K562 (cell line): ENCODE data around the gene MOGAT2. TPM values are rescaled to one million over a fixed set of nuclear protein-coding genes. Genes with fewer than 3 reads are reported as not detected.
A peak's percentile ranks its signal among the peaks of the same experiment; 100 is the strongest.

ENCODE experiments used
- ATAC-seq: fragments of 200-7000 bp; cut with Tn5 transposase; 3 replicates; pipeline ENCODE4 v1.9.1; 2020; ENCODE audit warnings: moderate library complexity
- BruUV-seq: library from RNA; stranded (reverse); fragments of 400-500 nt; replicated peaks from 2 replicates; lab custom pipeline; 2021; lab: Mats Ljungman, UMichigan
- CTCF ChIA-PET: fragments of 300-600 bp; formaldehyde crosslinking; extraction: SDS; loops from one replicate; lab custom pipeline; 2021; ENCODE audit warnings: low intra/inter-chr PET ratio; lab: Yijun Ruan, JAX
- POLR2A ChIA-PET: fragments of 300-600, 350-650 bp; sonication (Branson Sonifier 250); formaldehyde crosslinking; extraction: SDS; loops from one replicate; lab custom pipeline; 2021; ENCODE audit warnings: antibody characterized with exemption, inconsistent platforms; lab: Yijun Ruan, JAX
- DNase-seq, 4 experiments: peaks; one replicate each; pipeline versions ENCODE4 v3.0.0 to v3.0.0-alpha.2; 2011 to 2018; ENCODE audit warnings: low spot score in 3 of 4, mixed read lengths in 3 of 4; ENCODE audit errors: extremely low read depth in 1 of 4
- FAIRE-seq: peaks from 2 replicates; lab custom pipeline; 2011; peaks lifted over from hg19 to GRCh38; lab: Jason Lieb, UNC
- H2AFZ ChIP-seq: 2 replicates; pipeline ENCODE4 v1.6.0; 2011; ENCODE audit warnings: low read depth, low read length, control low read depth, inconsistent platforms
- H3K27ac ChIP-seq: fragments of 200-600 bp; 3 replicates; pipeline ENCODE4 v1.8.0; 2011; ENCODE audit warnings: low read depth, mild to moderate bottlenecking, control low read depth, inconsistent platforms, low read length, moderate library complexity, mixed read lengths; ENCODE audit errors: extremely low read depth
- H3K27me3 ChIP-seq, 2 experiments: fragments of 300-600 bp in 1 of 2; 2 replicates in 1 of 2; 3 replicates in 1 of 2; pipeline versions ENCODE4 v1.6.0 to v1.8.0; 2011; ENCODE audit warnings: inconsistent platforms in 2 of 2, low read length in 2 of 2, mild to moderate bottlenecking in 1 of 2, mixed read lengths in 1 of 2, moderate library complexity in 1 of 2; ENCODE audit not compliant: control insufficient read depth in 2 of 2, insufficient read depth in 2 of 2
- H3K36me3 ChIP-seq: fragments of 300-600 bp; 3 replicates; pipeline ENCODE4 v1.8.0; 2011; ENCODE audit warnings: mild to moderate bottlenecking, low read length, inconsistent platforms; ENCODE audit not compliant: control insufficient read depth, insufficient read depth
- H3K4me1 ChIP-seq, 2 experiments: fragments of 200-600 bp in 1 of 2; replicated peaks in 1 of 2; 2 replicates in 1 of 2; 3 replicates in 1 of 2; pipeline versions ENCODE4 v1.5.1 to v1.8.0; 2011; ENCODE audit warnings: inconsistent platforms in 2 of 2, low read length in 2 of 2, mild to moderate bottlenecking in 1 of 2, mixed read lengths in 1 of 2, moderate library complexity in 1 of 2; ENCODE audit not compliant: control insufficient read depth in 2 of 2, insufficient read depth in 2 of 2
- H3K4me2 ChIP-seq: 2 replicates; pipeline ENCODE4 v1.6.1; 2011; ENCODE audit warnings: low read length, control low read depth, inconsistent platforms, mixed read lengths; ENCODE audit not compliant: insufficient read depth
- H3K4me3 ChIP-seq: fragments of 200-600 bp; sonication (generic), shearing (Covaris generic); 2 replicates; pipeline ENCODE4 v1.5.1; 2016; ENCODE audit warnings: control low read depth, inconsistent platforms
- H3K79me2 ChIP-seq: fragments of 200-600 bp; 3 replicates; pipeline ENCODE4 v1.8.0; 2011; ENCODE audit warnings: low read length, inconsistent platforms; ENCODE audit not compliant: control insufficient read depth, insufficient read depth
- H3K9ac ChIP-seq, 2 experiments: 2 replicates each; pipeline versions ENCODE4 v1.6.0 to v1.6.1; 2011; ENCODE audit warnings: low read depth in 2 of 2, low read length in 2 of 2, control low read depth in 1 of 2, inconsistent platforms in 1 of 2, mild to moderate bottlenecking in 1 of 2, mixed read lengths in 1 of 2; ENCODE audit not compliant: insufficient read depth in 1 of 2
- H3K9me1 ChIP-seq: one replicate; pipeline ENCODE4 v1.6.0; 2011; ENCODE audit warnings: inconsistent platforms, mild to moderate bottlenecking, low read length, moderate library complexity; ENCODE audit not compliant: control insufficient read depth, insufficient read depth
- H3K9me3 ChIP-seq: replicated peaks from 2 replicates; pipeline ENCODE4 v1.5.1; 2011; ENCODE audit warnings: low read depth, low read length, inconsistent platforms; ENCODE audit not compliant: control insufficient read depth, insufficient read depth
- H4K20me1 ChIP-seq: replicated peaks from 2 replicates; pipeline ENCODE4 v1.6.1; 2011; ENCODE audit warnings: low read length, inconsistent platforms, mixed read lengths; ENCODE audit not compliant: control insufficient read depth, insufficient read depth
- CREB1 ChIP-seq, 2 experiments: sonication (generic) in 1 of 2; formaldehyde crosslinking in 1 of 2; IDR thresholded peaks; 2 replicates each; pipeline versions ENCODE4 v1.6.1 to v1.8.0; 2012 to 2022; ENCODE audit warnings: inconsistent platforms in 1 of 2, mild to moderate bottlenecking in 1 of 2, missing genetic modification reagents in 1 of 2, moderate library complexity in 1 of 2
- CTCF ChIP-seq, 3 experiments: IDR thresholded peaks in 2 of 3; conservative IDR thresholded peaks in 1 of 3; 2 replicates each; pipeline ENCODE4 v1.5.1; 2011 to 2012; ENCODE audit warnings: low read length in 3 of 3, mild to moderate bottlenecking in 3 of 3, control low read depth in 2 of 3, improper control_type of control experiment in 1 of 3, inconsistent platforms in 1 of 3, low read depth in 1 of 3, mixed read lengths in 1 of 3, moderate library complexity in 1 of 3; ENCODE audit not compliant: insufficient read depth in 2 of 3
- FOXJ2 ChIP-seq: fragments of 200-800 bp; sonication (Bioruptor generic); IDR thresholded peaks from 2 replicates; pipeline ENCODE4 v1.6.1; 2016; ENCODE audit warnings: missing genetic modification characterization, missing compliant biosample characterization
- FOXK1 ChIP-seq: sonication (generic); formaldehyde crosslinking; IDR thresholded peaks from 2 replicates; pipeline ENCODE4 v1.8.0; 2022; ENCODE audit warnings: missing genetic modification reagents, mild to moderate bottlenecking, borderline replicate concordance
- GABPB1 ChIP-seq: sonication (generic); formaldehyde crosslinking; IDR thresholded peaks from 2 replicates; pipeline ENCODE4 v1.8.0; 2022; ENCODE audit warnings: mild to moderate bottlenecking, missing genetic modification reagents
- MBD1 ChIP-seq: fragments of 250-450 bp; sonication (Bioruptor Pico); IDR thresholded peaks from 2 replicates; pipeline ENCODE4 v1.8.0; 2022; ENCODE audit warnings: inconsistent platforms
- RBFOX2 ChIP-seq: fragments of 200-400 bp; formaldehyde crosslinking; IDR thresholded peaks from 2 replicates; pipeline ENCODE4 v1.6.1; 2017; ENCODE audit warnings: low read depth, mild to moderate bottlenecking, low read length, moderate library complexity
- RUNX1 ChIP-seq: sonication (generic); IDR thresholded peaks from 2 replicates; pipeline ENCODE4 v1.6.1; 2016; ENCODE audit warnings: antibody characterized with exemption, low read depth
- TRIM25 ChIP-seq: fragments of 450-650 bp; IDR thresholded peaks from 2 replicates; pipeline ENCODE4 v1.7.0; 2016; ENCODE audit warnings: borderline replicate concordance
- ZHX1 ChIP-seq: fragments of 150-350 bp; conservative IDR thresholded peaks from 2 replicates; pipeline ENCODE4 v1.6.1; 2014; ENCODE audit warnings: low read length
- WGBS: fragments of 100-300 bp; shearing (Covaris generic); methylation state at CpG from one replicate; pipeline ENCODE4 v1.1.6; 2016; ENCODE audit warnings: low coverage, mixed read lengths; ENCODE audit not compliant: insufficient coverage; ENCODE audit errors: missing lambda C conversion rate; 5-methylcytosine and 5-hydroxymethylcytosine counted together
- in situ Hi-C: fragments of 300-500 bp; cut with MboI; formaldehyde crosslinking; loops from 4 replicates; pipeline ENCODE4 v1.15.0; 2018; ENCODE audit warnings: inconsistent platforms, mixed read lengths
- intact Hi-C: fragments of 100-400 bp; cut with micrococcal nuclease; formaldehyde crosslinking; loops from 2 replicates; pipeline ENCODE4 v1.14.2; 2022
- polyA plus RNA-seq, 8 experiments: library from polyadenylated mRNA; depleted of rRNA in 4 of 8; stranded (reverse) in 5 of 8; unstranded in 3 of 8; fragments of >200 nt; fragmentation: Nextera tagmentation in 2 of 8; fragmentation: Illumina TruSeq in 1 of 8; extraction: Ambion mirVana in 2 of 8; extraction: Trizol in 1 of 8; gene quantifications; 2 replicates each; pipeline versions ENCODE4 v1.2.1 to v1.2.3, GENCODE V29; 2011 to 2014; ENCODE audit warnings: inconsistent platforms in 1 of 8, missing spikeins in 1 of 8
- total RNA-seq, 7 experiments: library from RNA; depleted of rRNA in 6 of 7; stranded (reverse); fragments of >200 nt in 6 of 7; fragmentation: Illumina TruSeq in 2 of 7; extraction: Trizol in 2 of 7; gene quantifications; 2 replicates each; pipeline versions ENCODE4 v1.2.1 to v1.2.3, GENCODE V29; 2011 to 2021; ENCODE audit warnings: low replicate concordance in 1 of 7

MOGAT2 gene
- total and polyA plus RNA-seq, 9 of the 15 experiments (the other 6 are each of a cell fraction or from before 2014, with no cell fraction given) = 0.09 TPM; not detected in 7

- Histone ChIP-seq H2AFZ (peak overlapping the region; percentile 98), H3K27me3 (peaks cover 7 to 10% of the 10 kb centered on the region in 2 experiments; a peak in 4 of 5 replicates), H3K27ac (peak overlapping the region; percentile 93; the same call in 1 of the 3 replicates), H3K9me3 (no peaks in the 10 kb centered on the region), H3K36me3 (no peaks in the 10 kb centered on the region), H3K9ac (peak overlapping the region; percentile 87 to 95; a peak in 3 of 4 replicates), H4K20me1 (no peaks in the 10 kb centered on the region), H3K9me1 (no peaks in the 10 kb centered on the region), H3K79me2 (no peaks in the 10 kb centered on the region), H3K4me3 (peak overlapping the region; percentile 45), H3K4me1 (peaks cover 28 to 33% of the 10 kb centered on the region in 2 experiments), H3K4me2 (peak overlapping the region; percentile 74)
- FAIRE-seq (no peak), DNase-seq (no peak), ATAC-seq (peak; percentile 4; the same call in 1 of the 3 replicates)
- WGBS = 45% methylated on average over 25 of the region's 46 CpGs
- ChIA-PET POLR2A (interaction anchor here (1.2 to 1.6 kb wide), 2 partner anchors 10 to 17 kb away, joined by 3 to 4 read pairs; no protein-coding TSS in a partner anchor), CTCF (interaction anchor here (1.7 to 2.4 kb wide), 2 partner anchors 46 to 63 kb away, joined by 7 to 10 read pairs; no protein-coding TSS in a partner anchor)
- in situ Hi-C loops (no loop called here), intact Hi-C loops (loop anchor here (1.0 kb wide), 2 partner anchors 46 to 222 kb away; no protein-coding TSS in a partner anchor)
- BruUV-seq = no TSS peak
- TF ChIP-seq CTCF (IDR thresholded peaks at IDR 0.05 in 2 of 3, conservative IDR thresholded peaks at IDR 0.05 in 1 of 3; ENCODE audit: insufficient read depth in 2 of 3, low read depth in 1 of 3, low read length in 3 of 3) = peak in 1 of 3 experiments; percentile 0; a peak in 1 of 6 replicates
- TF ChIP-seq MBD1 (CRISPR knock-in tag) = peak; percentile 94
- TF ChIP-seq RBFOX2 = peak; percentile 2; the same call in 1 of the 2 replicates
- no peak for TF ChIP-seq FOXK1 (CRISPR knock-in tag)
- no peak for TF ChIP-seq FOXJ2 (tag)
- no peak for TF ChIP-seq CREB1 (IDR thresholded peaks at IDR 0.05)
- peak; percentile 7; the same call in 1 of the 2 replicates for TF ChIP-seq CREB1 (CRISPR knock-in tag; IDR thresholded peaks at IDR 0.05)
- TF ChIP-seq TRIM25 = no peak
- TF ChIP-seq ZHX1 = no peak
- TF ChIP-seq RUNX1 = no peak
- TF ChIP-seq GABPB1 (CRISPR knock-in tag) = no peak
Measured at GRCh38 chr11:75768909-75769771, 51.5 kb downstream of the MOGAT2 start.
